GDM1 (cell line): ENCODE results near the gene TASOR.
"Not testable (repeated sequence)": the region's sequence is repeated elsewhere in the genome, so short reads cannot be mapped to it uniquely, and the experiment has no call there.

Experiments
- DNase-seq: peaks from one replicate; lab custom pipeline; 2025; lab: John Stamatoyannopoulos, UW

Gene TASOR, protein sequence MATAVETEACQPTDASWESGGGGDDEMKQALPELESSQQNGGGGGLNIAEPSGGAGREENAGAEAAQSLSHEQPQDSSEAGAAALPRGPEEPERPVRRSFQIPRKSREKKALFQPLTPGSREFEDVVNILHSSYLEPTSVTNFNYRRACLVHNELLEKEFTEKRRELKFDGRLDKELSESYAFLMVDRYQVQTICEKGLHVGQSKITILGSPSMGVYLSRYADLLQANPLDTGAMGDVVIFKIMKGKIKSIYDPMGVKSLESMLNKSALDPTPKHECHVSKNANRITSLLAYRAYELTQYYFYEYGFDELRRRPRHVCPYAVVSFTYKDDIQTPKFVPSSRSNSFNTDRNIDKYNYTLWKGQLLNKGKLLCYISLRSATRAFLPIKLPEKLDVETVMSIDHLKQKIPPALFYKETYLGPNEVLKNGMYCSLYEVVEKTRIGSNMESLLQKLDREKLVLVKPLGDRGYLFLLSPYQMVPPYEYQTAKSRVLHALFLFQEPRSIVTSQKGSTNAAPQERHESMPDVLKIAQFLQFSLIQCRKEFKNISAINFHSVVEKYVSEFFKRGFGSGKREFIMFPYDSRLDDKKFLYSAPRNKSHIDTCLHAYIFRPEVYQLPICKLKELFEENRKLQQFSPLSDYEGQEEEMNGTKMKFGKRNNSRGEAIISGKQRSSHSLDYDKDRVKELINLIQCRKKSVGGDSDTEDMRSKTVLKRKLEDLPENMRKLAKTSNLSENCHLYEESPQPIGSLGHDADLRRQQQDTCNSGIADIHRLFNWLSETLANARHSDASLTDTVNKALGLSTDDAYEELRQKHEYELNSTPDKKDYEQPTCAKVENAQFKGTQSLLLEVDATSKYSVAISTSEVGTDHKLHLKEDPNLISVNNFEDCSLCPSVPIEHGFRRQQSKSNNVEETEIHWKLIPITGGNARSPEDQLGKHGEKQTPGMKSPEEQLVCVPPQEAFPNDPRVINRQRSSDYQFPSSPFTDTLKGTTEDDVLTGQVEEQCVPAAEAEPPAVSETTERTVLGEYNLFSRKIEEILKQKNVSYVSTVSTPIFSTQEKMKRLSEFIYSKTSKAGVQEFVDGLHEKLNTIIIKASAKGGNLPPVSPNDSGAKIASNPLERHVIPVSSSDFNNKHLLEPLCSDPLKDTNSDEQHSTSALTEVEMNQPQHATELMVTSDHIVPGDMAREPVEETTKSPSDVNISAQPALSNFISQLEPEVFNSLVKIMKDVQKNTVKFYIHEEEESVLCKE (N-terminal part only)

GRCh38 chr3:56683122-56683817 is at the start of gene TASOR:
TSS of gene TASOR (minus strand) at chr3:56683265. CDS start at chr3:56683006, 259 bp downstream.
- DNase-seq: peak; percentile 80

- DNase-seq: no peak
These were observed 49.0 kb upstream of the TASOR start for GRCh38 chr3:56732109-56732508.

DNA sequence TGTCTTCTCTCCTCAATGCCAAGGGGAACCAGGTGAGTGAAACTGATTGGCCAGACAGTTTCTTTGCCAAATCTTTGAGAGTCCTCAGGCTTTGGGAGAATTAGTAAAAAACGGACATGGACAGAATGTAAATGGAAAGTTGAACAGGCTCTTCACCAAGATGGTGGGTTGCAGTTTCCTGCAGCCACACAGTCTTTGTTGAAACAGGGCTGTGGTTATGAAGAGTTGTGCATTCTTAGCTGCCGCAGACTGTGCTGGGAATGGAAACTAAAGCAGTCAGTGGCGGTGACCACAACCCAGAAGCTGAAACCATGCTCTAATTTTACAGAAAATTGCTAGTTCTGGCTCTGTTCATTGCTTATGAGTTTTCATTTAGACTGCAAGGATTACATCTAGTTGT is 42.1 kb upstream of the TASOR start:
- DNase-seq: peak; percentile 57

DNA sequence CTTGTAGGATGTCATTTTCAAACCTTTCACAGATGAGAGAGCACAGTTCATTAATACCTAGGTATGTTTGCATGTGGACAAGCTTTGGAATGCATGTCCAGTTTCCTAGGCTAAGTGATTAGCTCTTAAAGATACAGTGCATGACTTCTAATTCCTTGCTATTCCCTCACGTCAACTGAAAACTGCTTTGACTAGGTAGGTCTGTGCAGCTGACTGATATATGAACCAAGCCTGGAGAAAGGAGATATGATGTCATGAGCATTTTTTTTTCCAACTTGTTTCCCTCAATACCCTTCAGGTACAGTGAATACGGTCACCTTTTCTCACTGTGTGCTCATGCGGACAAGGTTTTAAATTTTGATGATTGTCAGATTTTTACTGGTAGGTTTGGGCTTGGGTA is 41.6 kb upstream of the TASOR start:
- DNase-seq: no peak

- DNase-seq: no peak
These were observed 37.8 kb upstream of the TASOR start for GRCh38 chr3:56720849-56721248.

DNA sequence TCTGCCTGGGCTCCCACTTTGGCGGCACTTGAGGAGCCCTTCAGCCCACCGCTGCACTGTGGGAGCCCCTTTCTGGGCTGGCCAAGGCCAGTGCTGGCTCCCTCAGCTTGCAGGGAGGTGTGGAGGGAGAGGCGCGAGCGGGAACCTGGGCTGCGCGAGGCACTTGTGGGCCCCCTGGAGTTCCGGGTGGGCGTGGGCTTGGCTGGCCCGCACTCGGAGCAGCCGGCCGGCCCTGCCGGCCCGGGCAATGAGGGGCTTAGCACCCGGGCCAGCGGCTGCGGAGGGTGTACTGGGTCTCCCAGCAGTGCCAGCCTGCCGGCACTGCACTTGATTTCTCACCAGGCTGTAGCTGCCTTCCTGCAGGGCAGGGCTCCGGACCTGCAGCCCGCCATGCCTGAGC is 35.7 kb upstream of the TASOR start:
- not testable (repeated sequence) for DNase-seq

- no peak for DNase-seq
These were observed 28.3 kb upstream of the TASOR start for GRCh38 chr3:56711344-56711743.

GRCh38 chr3:56707412-56707811 is 24.3 kb upstream of the TASOR start:
- DNase-seq: not testable (repeated sequence)

DNA sequence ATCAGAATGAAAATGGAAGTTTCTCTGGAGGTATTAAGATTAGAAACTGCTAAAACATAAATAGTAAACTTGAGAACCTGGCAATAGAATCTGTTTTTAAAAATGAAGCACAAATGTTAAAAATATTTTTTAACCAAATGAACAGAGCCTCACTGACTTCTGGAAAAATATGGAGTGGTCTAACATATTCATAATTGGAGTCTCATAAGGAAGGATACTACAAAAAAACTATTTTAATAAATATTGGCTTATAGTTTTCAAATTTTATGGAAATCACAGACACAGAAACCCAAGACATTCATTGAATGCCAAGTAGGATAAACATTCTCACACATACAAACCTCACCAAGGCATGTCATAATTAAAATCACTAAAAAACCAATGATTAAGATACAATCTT is 23.6 kb upstream of the TASOR start:
- DNase-seq: no peak

- no peak for DNase-seq
These were observed 21.6 kb upstream of the TASOR start for GRCh38 chr3:56704706-56705105.

DNA sequence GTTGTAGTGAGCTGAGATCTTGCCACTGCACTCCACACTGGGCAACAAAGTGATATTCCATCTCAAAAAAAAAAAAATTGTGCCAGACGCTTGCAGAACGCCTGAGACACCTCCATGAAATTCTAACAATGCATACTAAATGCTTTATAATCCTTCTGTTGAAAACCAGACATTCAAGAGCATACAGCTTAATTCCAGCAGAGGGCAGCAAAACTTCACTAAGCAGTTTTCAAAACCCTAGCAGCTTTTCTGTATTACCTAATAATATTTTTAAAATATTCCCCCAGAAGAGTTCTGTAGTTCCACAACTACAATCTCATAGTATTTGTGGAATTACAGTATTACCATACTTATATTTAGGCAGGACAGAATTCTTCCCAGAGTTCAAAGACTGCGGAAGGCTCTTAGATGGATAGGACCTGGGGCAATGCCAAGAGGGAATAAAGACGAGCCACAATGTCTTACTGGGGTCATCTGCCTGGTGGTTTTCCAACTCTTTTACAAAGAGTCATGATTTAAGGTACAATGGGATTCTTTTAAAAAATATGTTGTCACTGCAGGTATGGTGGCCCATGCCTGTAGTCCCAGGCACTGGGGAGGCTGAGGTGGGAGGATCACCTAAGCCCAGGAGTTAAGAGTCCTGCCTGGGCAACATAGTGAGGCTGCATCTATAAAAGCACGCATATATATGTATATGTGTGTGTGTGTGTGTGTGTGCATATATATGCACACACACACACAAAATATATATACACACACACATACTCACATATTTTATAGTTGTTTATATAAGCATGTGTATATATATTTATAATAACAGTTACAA is 19.6 kb upstream of the TASOR start:
- DNase-seq: peak; percentile 58

GRCh38 chr3:56700151-56700550 is 17.1 kb upstream of the TASOR start:
- no peak for DNase-seq

DNA sequence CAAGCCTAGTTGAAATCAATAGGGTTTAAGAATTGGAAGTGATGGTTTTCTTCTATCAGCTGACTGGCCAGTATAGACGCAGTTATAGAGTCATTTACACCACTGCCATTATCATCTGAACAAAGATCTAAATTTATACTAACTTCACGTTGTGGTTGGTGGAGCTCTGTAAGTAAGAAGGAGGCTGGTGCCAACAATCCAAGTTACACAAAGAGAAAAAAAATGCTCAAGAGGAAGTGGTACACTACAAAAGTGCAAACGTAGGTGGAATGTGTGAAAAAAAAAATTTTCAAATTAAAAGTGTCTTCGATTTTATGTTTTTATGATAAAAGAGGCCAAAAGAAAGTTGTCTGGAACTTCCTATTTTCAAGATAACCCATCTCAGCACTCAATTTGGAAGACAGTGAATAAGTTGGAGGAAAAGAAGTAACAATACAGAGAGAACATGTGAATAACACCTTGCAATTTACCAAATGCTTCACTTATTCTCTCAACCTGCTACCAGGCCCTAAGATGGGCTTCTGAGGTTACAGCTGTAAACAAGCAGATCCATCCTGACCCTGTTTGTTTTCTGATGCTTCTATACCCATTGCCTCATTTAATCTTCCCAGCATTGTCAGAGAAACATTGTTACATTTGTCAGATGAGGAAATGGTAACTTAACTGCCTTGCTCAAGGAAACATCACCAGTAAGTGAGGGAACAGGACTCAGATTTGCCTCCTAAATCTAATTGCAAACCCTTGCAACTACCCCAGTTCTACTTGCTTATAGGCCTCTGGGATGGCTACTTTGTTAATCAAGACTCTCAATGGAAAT is 12.0 kb upstream of the TASOR start:
- DNase-seq: no peak

GRCh38 chr3:56693750-56694149 is 10.7 kb upstream of the TASOR start:
- DNase-seq: peak; percentile 57

- peak; percentile 61 for DNase-seq
These were observed 9.7 kb upstream of the TASOR start for GRCh38 chr3:56692520-56693433.

- not testable (repeated sequence) for DNase-seq
These were observed 8.9 kb upstream of the TASOR start for GRCh38 chr3:56692001-56692365.

DNA sequence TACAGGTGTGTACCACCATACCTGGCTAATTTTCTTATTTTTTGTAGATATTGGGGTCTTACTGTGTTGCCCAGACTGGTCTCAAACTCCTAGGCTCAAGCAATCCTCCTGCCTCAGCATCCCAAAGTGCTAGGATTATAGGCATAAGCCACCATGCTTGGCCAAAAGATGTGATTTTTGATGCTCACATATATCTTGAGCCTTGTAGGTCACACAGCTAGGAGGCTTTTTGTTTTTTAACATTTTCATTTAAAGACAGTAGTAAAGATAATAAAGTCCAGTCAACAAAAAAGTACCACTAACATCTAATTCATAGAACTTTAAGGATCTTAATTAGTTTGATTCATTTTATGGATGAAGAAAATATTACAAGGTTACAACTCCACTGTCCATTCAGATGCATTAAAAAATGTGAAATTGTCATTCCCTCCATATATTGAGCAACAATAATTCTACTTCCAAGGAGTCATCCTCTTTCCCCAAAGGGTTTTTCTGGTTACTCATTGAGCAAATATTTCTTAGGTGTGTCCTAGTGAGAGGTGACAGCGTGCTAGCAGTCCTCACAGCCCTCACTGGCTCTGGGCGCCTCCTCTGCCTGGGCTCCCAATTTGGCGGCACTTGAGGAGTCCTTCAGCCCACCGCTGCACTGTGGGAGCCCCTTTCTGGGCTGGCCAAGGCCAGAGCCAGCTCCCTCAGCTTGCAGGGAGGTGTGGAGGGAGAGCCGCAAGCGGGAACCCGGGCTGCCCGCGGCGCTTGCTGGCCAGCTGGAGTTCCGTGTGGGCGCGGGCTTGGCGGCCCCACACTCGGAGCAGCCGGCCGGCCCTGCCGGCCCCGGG is 8.3 kb upstream of the TASOR start:
- DNase-seq: no peak

DNA sequence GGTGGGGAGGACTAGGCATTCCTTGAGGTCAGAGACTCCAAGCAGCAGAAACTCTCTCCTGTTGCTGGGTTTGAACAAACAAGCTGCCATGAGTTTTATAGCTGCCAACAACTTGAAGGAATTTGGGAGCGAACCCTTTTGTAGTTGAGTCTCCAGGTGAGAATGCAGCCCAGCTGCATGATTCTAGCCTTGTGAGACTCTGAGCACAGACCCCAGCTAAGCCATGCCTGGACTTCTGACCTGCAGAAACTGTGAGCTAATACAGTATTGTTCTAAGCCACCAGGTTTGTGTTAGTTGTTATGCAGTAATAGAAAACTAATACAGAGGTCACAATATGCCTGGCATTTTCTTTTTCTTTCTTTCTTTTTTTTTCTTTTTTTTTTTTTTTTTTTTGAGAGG is 6.2 kb upstream of the TASOR start:
- DNase-seq: no peak
